ENCODE data around the gene TMEM94.

DNA sequence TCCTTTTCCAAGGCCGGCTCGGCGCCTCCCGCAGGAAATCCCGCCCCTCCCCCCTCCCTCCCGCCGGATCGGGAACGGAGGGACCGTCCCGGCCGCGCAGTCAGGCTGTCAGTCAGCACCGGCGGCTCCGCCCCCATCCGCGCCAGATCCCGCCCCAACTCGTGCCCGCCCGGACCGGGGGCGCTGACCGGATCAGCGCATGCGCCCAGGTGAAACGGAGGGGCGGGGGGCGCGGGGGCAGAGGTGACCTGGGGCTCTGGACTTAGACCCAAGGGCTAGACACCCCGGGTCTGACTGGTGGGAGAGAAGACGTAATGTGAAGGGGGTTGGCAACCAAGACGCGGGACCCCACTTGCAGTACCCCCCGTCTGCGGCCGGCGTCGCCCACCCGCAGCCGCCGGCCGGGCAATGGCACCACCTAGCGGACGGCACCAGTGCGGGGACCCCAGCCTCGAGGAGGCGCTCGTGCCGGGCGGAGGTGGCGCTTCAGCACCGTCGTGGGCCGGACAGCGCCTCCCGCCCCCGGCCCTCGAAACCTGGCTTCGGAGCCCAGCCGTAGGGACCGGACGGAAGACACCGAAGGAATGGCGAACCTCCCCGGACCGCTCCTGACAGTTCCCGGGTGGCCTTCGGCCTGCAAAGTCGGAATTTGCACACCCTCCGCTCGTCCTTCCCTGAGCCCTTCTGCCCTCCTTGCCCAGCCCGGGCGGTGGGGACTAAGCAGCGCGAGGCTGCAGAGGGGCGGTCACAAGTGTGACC lies 59.2 kb downstream of the TMEM94 start, which contains the start of gene CASKIN2:
- TF ChIP-seq, protein P1, sequence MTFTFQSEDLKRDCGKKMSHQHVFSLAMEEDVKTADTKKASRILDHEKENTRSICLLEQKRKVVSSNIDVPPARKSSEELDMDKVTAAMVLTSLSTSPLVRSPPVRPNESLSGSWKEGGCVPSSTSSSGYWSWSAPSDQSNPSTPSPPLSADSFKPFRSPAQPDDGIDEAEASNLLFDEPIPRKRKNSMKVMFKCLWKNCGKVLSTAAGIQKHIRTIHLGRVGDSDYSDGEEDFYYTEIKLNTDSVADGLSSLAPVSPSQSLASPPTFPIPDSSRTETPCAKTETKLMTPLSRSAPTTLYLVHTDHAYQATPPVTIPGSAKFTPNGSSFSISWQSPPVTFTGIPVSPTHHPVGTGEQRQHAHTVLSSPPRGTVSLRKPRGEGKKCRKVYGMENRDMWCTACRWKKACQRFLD (tag by site-specific recombination; IDR thresholded peaks at IDR 0.05): no peak
- TF ChIP-seq, protein P2, sequence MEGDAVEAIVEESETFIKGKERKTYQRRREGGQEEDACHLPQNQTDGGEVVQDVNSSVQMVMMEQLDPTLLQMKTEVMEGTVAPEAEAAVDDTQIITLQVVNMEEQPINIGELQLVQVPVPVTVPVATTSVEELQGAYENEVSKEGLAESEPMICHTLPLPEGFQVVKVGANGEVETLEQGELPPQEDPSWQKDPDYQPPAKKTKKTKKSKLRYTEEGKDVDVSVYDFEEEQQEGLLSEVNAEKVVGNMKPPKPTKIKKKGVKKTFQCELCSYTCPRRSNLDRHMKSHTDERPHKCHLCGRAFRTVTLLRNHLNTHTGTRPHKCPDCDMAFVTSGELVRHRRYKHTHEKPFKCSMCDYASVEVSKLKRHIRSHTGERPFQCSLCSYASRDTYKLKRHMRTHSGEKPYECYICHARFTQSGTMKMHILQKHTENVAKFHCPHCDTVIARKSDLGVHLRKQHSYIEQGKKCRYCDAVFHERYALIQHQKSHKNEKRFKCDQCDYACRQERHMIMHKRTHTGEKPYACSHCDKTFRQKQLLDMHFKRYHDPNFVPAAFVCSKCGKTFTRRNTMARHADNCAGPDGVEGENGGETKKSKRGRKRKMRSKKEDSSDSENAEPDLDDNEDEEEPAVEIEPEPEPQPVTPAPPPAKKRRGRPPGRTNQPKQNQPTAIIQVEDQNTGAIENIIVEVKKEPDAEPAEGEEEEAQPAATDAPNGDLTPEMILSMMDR (tag by site-specific recombination; IDR thresholded peaks at IDR 0.05): peak; percentile 100
- TF ChIP-seq, protein P3, sequence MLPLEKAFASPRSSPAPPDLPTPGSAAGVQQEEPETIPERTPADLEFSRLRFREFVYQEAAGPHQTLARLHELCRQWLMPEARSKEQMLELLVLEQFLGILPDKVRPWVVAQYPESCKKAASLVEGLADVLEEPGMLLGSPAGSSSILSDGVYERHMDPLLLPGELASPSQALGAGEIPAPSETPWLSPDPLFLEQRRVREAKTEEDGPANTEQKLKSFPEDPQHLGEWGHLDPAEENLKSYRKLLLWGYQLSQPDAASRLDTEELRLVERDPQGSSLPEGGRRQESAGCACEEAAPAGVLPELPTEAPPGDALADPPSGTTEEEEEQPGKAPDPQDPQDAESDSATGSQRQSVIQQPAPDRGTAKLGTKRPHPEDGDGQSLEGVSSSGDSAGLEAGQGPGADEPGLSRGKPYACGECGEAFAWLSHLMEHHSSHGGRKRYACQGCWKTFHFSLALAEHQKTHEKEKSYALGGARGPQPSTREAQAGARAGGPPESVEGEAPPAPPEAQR (tag by site-specific recombination; IDR thresholded peaks at IDR 0.05): no peak; the same call in 1 of the 2 replicates
